Neuron (in vitro differentiated cells): Measurements from ENCODE around the gene CCNB3.

Experiments
- H2AFZ ChIP-seq: one replicate; pipeline ENCODE4 v1.6.1; 2013; ENCODE audit warnings: low read depth, mild to moderate bottlenecking, inconsistent platforms, low read length, moderate library complexity
- H3K27me3 ChIP-seq: one replicate; pipeline ENCODE4 v1.6.1; 2013; ENCODE audit warnings: low read length; ENCODE audit not compliant: insufficient read depth
- H3K36me3 ChIP-seq: one replicate; pipeline ENCODE4 v1.6.1; 2013; ENCODE audit warnings: low read length; ENCODE audit not compliant: insufficient read depth
- H3K4me1 ChIP-seq: one replicate; pipeline ENCODE4 v1.6.1; 2013; ENCODE audit warnings: low read length; ENCODE audit not compliant: insufficient read depth
- H3K4me3 ChIP-seq: 2 replicates; pipeline ENCODE4 v1.5.1; 2013; ENCODE audit warnings: mild to moderate bottlenecking, low read length, moderate library complexity
- H3K9me3 ChIP-seq: one replicate; pipeline ENCODE4 v1.6.1; 2013; ENCODE audit warnings: low read length

CCNB3 gene

GRCh38 chrX:50204364-50204899, at the start of gene CCNB3:
TSS of gene CCNB3 (plus strand) at chrX:50204765. CDS start at chrX:50285164, 80,399 bp downstream.
- H3K36me3 ChIP-seq = no peaks in the 10 kb centered on the region
- peak within 1 kb of the TSS; percentile 36 for H3K4me3 ChIP-seq
- H3K27me3 ChIP-seq = no peaks in the 10 kb centered on the region
- H2AFZ ChIP-seq = peak within 1 kb of the TSS; percentile 21
- H3K9me3 ChIP-seq = no peaks in the 10 kb centered on the region
- no peaks in the 10 kb centered on the region for H3K4me1 ChIP-seq

- no peaks in the 10 kb centered on the region for H3K27me3 ChIP-seq
- H3K4me1 ChIP-seq = no peaks in the 10 kb centered on the region
- no peaks in the 10 kb centered on the region for H3K9me3 ChIP-seq
- no peak overlapping the region for H2AFZ ChIP-seq
- H3K4me3 ChIP-seq = no peak overlapping the region
- H3K36me3 ChIP-seq = no peaks in the 10 kb centered on the region
Measured at GRCh38 chrX:50157545-50158135, 46.9 kb upstream of the CCNB3 start.

- no peaks in the 10 kb centered on the region for H3K4me1 ChIP-seq
- H3K9me3 ChIP-seq = no peaks in the 10 kb centered on the region
- H3K36me3 ChIP-seq = no peaks in the 10 kb centered on the region
- no peak overlapping the region for H3K4me3 ChIP-seq
- no peaks in the 10 kb centered on the region for H3K27me3 ChIP-seq
- no peak overlapping the region for H2AFZ ChIP-seq
Measured at GRCh38 chrX:50158593-50158992, 46.0 kb upstream of the CCNB3 start.

- Histone ChIP-seq H2AFZ (no peak overlapping the region), H3K4me3 (no peak overlapping the region), H3K36me3 (no peaks in the 10 kb centered on the region), H3K4me1 (no peaks in the 10 kb centered on the region), H3K27me3 (no peaks in the 10 kb centered on the region), H3K9me3 (no peaks in the 10 kb centered on the region)
Measured at GRCh38 chrX:50161127-50161526, 43.4 kb upstream of the CCNB3 start.

- H3K9me3 ChIP-seq = no peaks in the 10 kb centered on the region
- H2AFZ ChIP-seq = no peak overlapping the region
- no peaks in the 10 kb centered on the region for H3K4me1 ChIP-seq
- H3K36me3 ChIP-seq = no peaks in the 10 kb centered on the region
- H3K4me3 ChIP-seq = no peak overlapping the region
- H3K27me3 ChIP-seq = no peaks in the 10 kb centered on the region
Measured at GRCh38 chrX:50165727-50166126, 38.8 kb upstream of the CCNB3 start.

GRCh38 chrX:50167366-50167765, 37.2 kb upstream of the CCNB3 start:
- no peaks in the 10 kb centered on the region for H3K9me3 ChIP-seq
- H3K27me3 ChIP-seq = no peaks in the 10 kb centered on the region
- no peaks in the 10 kb centered on the region for H3K4me1 ChIP-seq
- H2AFZ ChIP-seq = no peak overlapping the region
- no peak overlapping the region for H3K4me3 ChIP-seq
- H3K36me3 ChIP-seq = no peaks in the 10 kb centered on the region

- no peaks in the 10 kb centered on the region for H3K4me1 ChIP-seq
- no peaks in the 10 kb centered on the region for H3K9me3 ChIP-seq
- H3K36me3 ChIP-seq = no peaks in the 10 kb centered on the region
- H2AFZ ChIP-seq = no peak overlapping the region
- no peaks in the 10 kb centered on the region for H3K27me3 ChIP-seq
- H3K4me3 ChIP-seq = no peak overlapping the region
Measured at GRCh38 chrX:50168241-50168687, 36.3 kb upstream of the CCNB3 start.

- H3K27me3 ChIP-seq = no peaks in the 10 kb centered on the region
- H3K4me1 ChIP-seq = no peaks in the 10 kb centered on the region
- no peak overlapping the region for H3K4me3 ChIP-seq
- H3K9me3 ChIP-seq = no peaks in the 10 kb centered on the region
- H3K36me3 ChIP-seq = no peaks in the 10 kb centered on the region
- H2AFZ ChIP-seq = no peak overlapping the region
Measured at GRCh38 chrX:50169717-50170116, 34.8 kb upstream of the CCNB3 start.

GRCh38 chrX:50180073-50180940, 24.3 kb upstream of the CCNB3 start:
- no peak overlapping the region for H3K4me3 ChIP-seq
- H3K9me3 ChIP-seq = no peaks in the 10 kb centered on the region
- H3K27me3 ChIP-seq = no peaks in the 10 kb centered on the region
- H2AFZ ChIP-seq = no peak overlapping the region
- H3K36me3 ChIP-seq = no peaks in the 10 kb centered on the region
- H3K4me1 ChIP-seq = no peaks in the 10 kb centered on the region

GRCh38 chrX:50183891-50184290, 20.7 kb upstream of the CCNB3 start:
- Histone ChIP-seq H3K36me3 (no peaks in the 10 kb centered on the region), H3K9me3 (no peaks in the 10 kb centered on the region), H3K4me3 (no peak overlapping the region), H2AFZ (no peak overlapping the region), H3K4me1 (peaks cover 11% of the 10 kb centered on the region), H3K27me3 (no peaks in the 10 kb centered on the region)

GRCh38 chrX:50188859-50189600, 15.5 kb upstream of the CCNB3 start:
- Histone ChIP-seq H3K36me3 (no peaks in the 10 kb centered on the region), H3K4me1 (peaks cover 15% of the 10 kb centered on the region), H3K9me3 (no peaks in the 10 kb centered on the region), H2AFZ (peak overlapping the region; percentile 11), H3K4me3 (no peak overlapping the region), H3K27me3 (no peaks in the 10 kb centered on the region)

- no peaks in the 10 kb centered on the region for H3K4me1 ChIP-seq
- H3K36me3 ChIP-seq = no peaks in the 10 kb centered on the region
- no peaks in the 10 kb centered on the region for H3K9me3 ChIP-seq
Measured at GRCh38 chrX:50198348-50198747, 6.2 kb upstream of the CCNB3 start.

GRCh38 chrX:50200907-50201306, 3.7 kb upstream of the CCNB3 start, which contains the start of gene AKAP4:
TSS of gene AKAP4 (minus strand) at chrX:50201007. CDS start at chrX:50200889, 118 bp downstream.
- Histone ChIP-seq H3K4me3 (no peak within 1 kb of the TSS), H3K27me3 (no peaks in the 10 kb centered on the region), H2AFZ (no peak within 1 kb of the TSS), H3K36me3 (no peaks in the 10 kb centered on the region), H3K9me3 (no peaks in the 10 kb centered on the region), H3K4me1 (no peaks in the 10 kb centered on the region)

More at GRCh38 chrX:50198348-50198747, 6.2 kb upstream of the CCNB3 start:
- Histone ChIP-seq H3K27me3 (no peaks in the 10 kb centered on the region), H2AFZ (no peak overlapping the region), H3K4me3 (no peak overlapping the region)
